Measurements from ENCODE around the gene SHOC2. TPM values are rescaled to one million over a fixed set of nuclear protein-coding genes. Genes with fewer than 3 reads are reported as not detected.

The SHOC2 gene
- polyA plus RNA-seq, 1 donor: 34.3 TPM

GRCh38 chr10:110880012-110880411 is 39.4 kb upstream of the SHOC2 start:
- WGBS (ENCODE audit: insufficient coverage, low lambda C conversion rate): no CpG with 5 or more reads among the region's 3 CpGs
- no peak overlapping the region for H3K27ac ChIP-seq (ENCODE audit: low read length)
- H3K4me1 ChIP-seq (ENCODE audit: control insufficient read depth, insufficient read depth, low read length): no peaks in the 10 kb centered on the region
- H3K9me3 ChIP-seq (ENCODE audit: control insufficient read depth, low read depth, low read length): no peaks in the 10 kb centered on the region
- DNase-seq: no peak
- H3K36me3 ChIP-seq (ENCODE audit: control insufficient read depth, insufficient read depth, low read length): peaks cover 60% of the 10 kb centered on the region
- no peaks in the 10 kb centered on the region for H3K27me3 ChIP-seq (ENCODE audit: control insufficient read depth, insufficient read depth, low read length)
- no peak overlapping the region for H3K4me3 ChIP-seq (ENCODE audit: low read length)

- Histone ChIP-seq H3K4me3 (ENCODE audit: low read length) (no peak overlapping the region), H3K27me3 (ENCODE audit: control insufficient read depth, insufficient read depth, low read length) (no peaks in the 10 kb centered on the region), H3K27ac (ENCODE audit: low read length) (no peak overlapping the region), H3K36me3 (ENCODE audit: control insufficient read depth, insufficient read depth, low read length) (peaks cover 61% of the 10 kb centered on the region), H3K9me3 (ENCODE audit: control insufficient read depth, low read depth, low read length) (no peaks in the 10 kb centered on the region), H3K4me1 (ENCODE audit: control insufficient read depth, insufficient read depth, low read length) (no peaks in the 10 kb centered on the region)
- no peak for DNase-seq
- 97% methylated on average over 9 of the region's 9 CpGs for WGBS (ENCODE audit: insufficient coverage, low lambda C conversion rate)
These were observed 38.2 kb upstream of the SHOC2 start for GRCh38 chr10:110881247-110881646.

GRCh38 chr10:110881905-110882304 is 37.5 kb upstream of the SHOC2 start:
- H3K27ac ChIP-seq (ENCODE audit: low read length): no peak overlapping the region
- peaks cover 65% of the 10 kb centered on the region for H3K36me3 ChIP-seq (ENCODE audit: control insufficient read depth, insufficient read depth, low read length)
- H3K4me1 ChIP-seq (ENCODE audit: control insufficient read depth, insufficient read depth, low read length): no peaks in the 10 kb centered on the region
- no peaks in the 10 kb centered on the region for H3K27me3 ChIP-seq (ENCODE audit: control insufficient read depth, insufficient read depth, low read length)
- no peaks in the 10 kb centered on the region for H3K9me3 ChIP-seq (ENCODE audit: control insufficient read depth, low read depth, low read length)
- 78% methylated on average over 4 of the region's 4 CpGs for WGBS (ENCODE audit: insufficient coverage, low lambda C conversion rate)
- no peak for DNase-seq
- no peak overlapping the region for H3K4me3 ChIP-seq (ENCODE audit: low read length)

GRCh38 chr10:110883924-110884323 is 35.5 kb upstream of the SHOC2 start:
- H3K4me3 ChIP-seq (ENCODE audit: low read length): no peak overlapping the region
- DNase-seq: no peak
- no peaks in the 10 kb centered on the region for H3K27me3 ChIP-seq (ENCODE audit: control insufficient read depth, insufficient read depth, low read length)
- no peaks in the 10 kb centered on the region for H3K9me3 ChIP-seq (ENCODE audit: control insufficient read depth, low read depth, low read length)
- no peak overlapping the region for H3K27ac ChIP-seq (ENCODE audit: low read length)
- no peaks in the 10 kb centered on the region for H3K4me1 ChIP-seq (ENCODE audit: control insufficient read depth, insufficient read depth, low read length)
- WGBS (ENCODE audit: insufficient coverage, low lambda C conversion rate): 74% methylated on average over 2 of the region's 10 CpGs
- H3K36me3 ChIP-seq (ENCODE audit: control insufficient read depth, insufficient read depth, low read length): peaks cover 60% of the 10 kb centered on the region

GRCh38 chr10:110885932-110886674 is 33.3 kb upstream of the SHOC2 start:
- 46% methylated on average over 4 of the region's 5 CpGs for WGBS (ENCODE audit: insufficient coverage, low lambda C conversion rate)
- Histone ChIP-seq H3K4me3 (ENCODE audit: low read length) (no peak overlapping the region), H3K36me3 (ENCODE audit: control insufficient read depth, insufficient read depth, low read length) (peaks cover 64% of the 10 kb centered on the region), H3K27ac (ENCODE audit: low read length) (no peak overlapping the region), H3K27me3 (ENCODE audit: control insufficient read depth, insufficient read depth, low read length) (no peaks in the 10 kb centered on the region), H3K4me1 (ENCODE audit: control insufficient read depth, insufficient read depth, low read length) (no peaks in the 10 kb centered on the region), H3K9me3 (ENCODE audit: control insufficient read depth, low read depth, low read length) (no peaks in the 10 kb centered on the region)
- no peak for DNase-seq

- H3K27ac ChIP-seq (ENCODE audit: low read length): no peak overlapping the region
- WGBS (ENCODE audit: insufficient coverage, low lambda C conversion rate): 100% methylated on average over 1 of the region's 1 CpG
- H3K27me3 ChIP-seq (ENCODE audit: control insufficient read depth, insufficient read depth, low read length): no peaks in the 10 kb centered on the region
- no peak for DNase-seq
- H3K4me1 ChIP-seq (ENCODE audit: control insufficient read depth, insufficient read depth, low read length): no peaks in the 10 kb centered on the region
- no peak overlapping the region for H3K4me3 ChIP-seq (ENCODE audit: low read length)
- H3K36me3 ChIP-seq (ENCODE audit: control insufficient read depth, insufficient read depth, low read length): peaks cover 58% of the 10 kb centered on the region
- no peaks in the 10 kb centered on the region for H3K9me3 ChIP-seq (ENCODE audit: control insufficient read depth, low read depth, low read length)
These were observed 31.8 kb upstream of the SHOC2 start for GRCh38 chr10:110887560-110887959.

GRCh38 chr10:110892602-110893288 is 26.7 kb upstream of the SHOC2 start:
- DNase-seq: no peak
- Histone ChIP-seq H3K4me3 (ENCODE audit: low read length) (no peak overlapping the region), H3K9me3 (ENCODE audit: control insufficient read depth, low read depth, low read length) (no peaks in the 10 kb centered on the region), H3K27me3 (ENCODE audit: control insufficient read depth, insufficient read depth, low read length) (no peaks in the 10 kb centered on the region), H3K4me1 (ENCODE audit: control insufficient read depth, insufficient read depth, low read length) (peaks cover 7% of the 10 kb centered on the region), H3K36me3 (ENCODE audit: control insufficient read depth, insufficient read depth, low read length) (peaks cover 51% of the 10 kb centered on the region), H3K27ac (ENCODE audit: low read length) (no peak overlapping the region)
- WGBS (ENCODE audit: insufficient coverage, low lambda C conversion rate): 100% methylated on average over 1 of the region's 3 CpGs

GRCh38 chr10:110893559-110894179 is 25.7 kb upstream of the SHOC2 start:
- Histone ChIP-seq H3K27ac (ENCODE audit: low read length) (no peak overlapping the region), H3K27me3 (ENCODE audit: control insufficient read depth, insufficient read depth, low read length) (no peaks in the 10 kb centered on the region), H3K36me3 (ENCODE audit: control insufficient read depth, insufficient read depth, low read length) (peaks cover 54% of the 10 kb centered on the region), H3K9me3 (ENCODE audit: control insufficient read depth, low read depth, low read length) (no peaks in the 10 kb centered on the region), H3K4me3 (ENCODE audit: low read length) (no peak overlapping the region), H3K4me1 (ENCODE audit: control insufficient read depth, insufficient read depth, low read length) (peaks cover 7% of the 10 kb centered on the region)
- WGBS (ENCODE audit: insufficient coverage, low lambda C conversion rate): 43% methylated on average over 2 of the region's 4 CpGs
- DNase-seq: no peak

- no CpG with 5 or more reads among the region's 1 CpG for WGBS (ENCODE audit: insufficient coverage, low lambda C conversion rate)
- H3K9me3 ChIP-seq (ENCODE audit: control insufficient read depth, low read depth, low read length): no peaks in the 10 kb centered on the region
- no peak overlapping the region for H3K4me3 ChIP-seq (ENCODE audit: low read length)
- no peak overlapping the region for H3K27ac ChIP-seq (ENCODE audit: low read length)
- peaks cover 40% of the 10 kb centered on the region for H3K36me3 ChIP-seq (ENCODE audit: control insufficient read depth, insufficient read depth, low read length)
- no peak for DNase-seq
- H3K27me3 ChIP-seq (ENCODE audit: control insufficient read depth, insufficient read depth, low read length): no peaks in the 10 kb centered on the region
- peaks cover 7% of the 10 kb centered on the region for H3K4me1 ChIP-seq (ENCODE audit: control insufficient read depth, insufficient read depth, low read length)
These were observed 22.2 kb upstream of the SHOC2 start for GRCh38 chr10:110897184-110897583.

GRCh38 chr10:110898391-110898790 is 21.0 kb upstream of the SHOC2 start:
- Histone ChIP-seq H3K27ac (ENCODE audit: low read length) (no peak overlapping the region), H3K9me3 (ENCODE audit: control insufficient read depth, low read depth, low read length) (no peaks in the 10 kb centered on the region), H3K4me1 (ENCODE audit: control insufficient read depth, insufficient read depth, low read length) (peaks cover 7% of the 10 kb centered on the region), H3K4me3 (ENCODE audit: low read length) (no peak overlapping the region), H3K36me3 (ENCODE audit: control insufficient read depth, insufficient read depth, low read length) (peaks cover 35% of the 10 kb centered on the region), H3K27me3 (ENCODE audit: control insufficient read depth, insufficient read depth, low read length) (no peaks in the 10 kb centered on the region)
- DNase-seq: no peak
